ENCODE results near the gene RNH1. TPM values are rescaled to one million over a fixed set of nuclear protein-coding genes. Genes with fewer than 3 reads are reported as not detected.
A peak's percentile ranks its signal among the peaks of the same experiment; 100 is the strongest.

Gene RNH1
- total RNA-seq, 1 experiment from 2014 or later: 59.0 TPM

DNA sequence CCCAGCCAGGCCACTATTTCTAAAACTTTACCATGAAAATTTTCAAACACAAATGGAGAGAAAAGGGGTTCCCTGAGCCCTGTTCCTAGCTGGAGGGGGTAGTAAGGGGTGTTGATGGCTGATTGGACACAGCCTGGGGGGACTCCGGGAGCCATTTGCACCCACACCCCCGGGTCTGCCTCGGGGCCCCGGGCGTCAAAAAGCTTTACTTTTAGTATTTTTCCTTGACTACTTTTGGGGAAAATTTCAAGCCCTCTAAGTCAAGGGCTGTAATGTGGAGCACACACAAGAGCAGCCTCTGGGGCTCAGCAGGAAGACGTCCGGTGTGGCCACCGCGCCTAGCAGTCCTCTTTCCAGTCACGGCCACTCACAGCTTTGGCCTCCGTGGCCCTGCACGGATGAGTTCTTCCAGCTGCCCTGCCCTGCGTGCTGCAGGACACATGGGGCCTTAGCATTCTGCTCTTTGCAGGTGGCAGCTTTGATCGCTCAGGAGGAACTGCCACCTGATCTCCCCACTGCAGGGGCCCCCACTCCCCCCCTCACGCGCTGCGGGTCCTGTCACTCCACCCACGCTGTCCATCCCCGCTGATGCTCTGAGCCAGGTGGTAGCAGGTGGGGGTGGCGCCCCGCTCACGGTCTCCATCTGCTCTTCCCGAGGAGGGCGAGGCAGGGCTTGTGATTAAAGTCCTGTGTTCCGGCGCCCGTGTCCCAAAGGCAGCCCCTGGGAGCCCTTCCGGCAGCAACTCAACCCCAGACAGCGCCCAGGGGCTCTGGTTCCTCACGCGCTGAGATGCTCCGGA lies 14.4 kb downstream of the RNH1 start:
- Mint-ChIP-seq H3K27me3 (ENCODE audit: low read depth) (peaks cover under 1% of the 10 kb centered on the region; the same call in 1 of the 2 replicates), H3K36me3 (peaks cover 32% of the 10 kb centered on the region), H3K4me3 (no peak overlapping the region), H3K27ac (0 out of 2 replicates have a peak overlapping the region, but pooled peaks have one; percentile 72), H3K9me3 (peaks cover 11% of the 10 kb centered on the region), H3K4me1 (no peaks in the 10 kb centered on the region)
- TF ChIP-seq NFATC4 (CRISPR knock-in tag; IDR thresholded peaks at IDR 0.05) (no peak), TP53 (CRISPR knock-in tag; IDR thresholded peaks at IDR 0.05) (no peak), E2F4 (CRISPR knock-in tag; IDR thresholded peaks at IDR 0.05; ENCODE audit: borderline replicate concordance, low read depth) (no peak), ZNF121 (CRISPR knock-in tag; IDR thresholded peaks at IDR 0.05) (no peak), MXD4 (CRISPR knock-in tag; IDR thresholded peaks at IDR 0.05; ENCODE audit: borderline replicate concordance) (no peak), CREM (CRISPR knock-in tag; IDR thresholded peaks at IDR 0.05) (no peak)
- CTCF ChIA-PET: interaction anchor here (1.0 to 1.4 kb wide), 2 partner anchors 11 to 26 kb away, joined by 3 to 6 read pairs; no protein-coding TSS in a partner anchor
- DNase-seq (ENCODE audit: low spot score) (no peak), ATAC-seq (no peak)
- POLR2A ChIA-PET: no interaction called here

- Mint-ChIP-seq H3K27me3 (ENCODE audit: low read depth) (no peaks in the 10 kb centered on the region), H3K9me3 (no peaks in the 10 kb centered on the region), H3K4me3 (no peak overlapping the region), H3K4me1 (no peaks in the 10 kb centered on the region), H3K36me3 (peaks cover 20% of the 10 kb centered on the region), H3K27ac (no peak overlapping the region)
- DNase-seq (ENCODE audit: low spot score) (no peak), ATAC-seq (no peak)
- no peak for TF ChIP-seq ARID4B (CRISPR knock-in tag; IDR thresholded peaks at IDR 0.05; ENCODE audit: borderline replicate concordance)
- no peak for TF ChIP-seq HMGA2 (CRISPR knock-in tag; IDR thresholded peaks at IDR 0.05)
- no peak for TF ChIP-seq NFATC4 (CRISPR knock-in tag; IDR thresholded peaks at IDR 0.05)
- TF ChIP-seq ZNF396 (CRISPR knock-in tag; IDR thresholded peaks at IDR 0.05; ENCODE audit: borderline replicate concordance): no peak
- TF ChIP-seq ZNF232 (CRISPR knock-in tag; IDR thresholded peaks at IDR 0.05): no peak
- no peak for TF ChIP-seq NR1H2 (CRISPR knock-in tag; IDR thresholded peaks at IDR 0.05)
- no peak for TF ChIP-seq NFE2L1 (CRISPR knock-in tag; IDR thresholded peaks at IDR 0.05)
- no peak for TF ChIP-seq PRRX2 (CRISPR knock-in tag; IDR thresholded peaks at IDR 0.05)
- TF ChIP-seq CBFB (CRISPR knock-in tag; IDR thresholded peaks at IDR 0.05; ENCODE audit: low read depth): no peak
- no peak for TF ChIP-seq ZNF317 (CRISPR knock-in tag; IDR thresholded peaks at IDR 0.05; ENCODE audit: borderline replicate concordance, low read depth)
- TF ChIP-seq, protein P1, sequence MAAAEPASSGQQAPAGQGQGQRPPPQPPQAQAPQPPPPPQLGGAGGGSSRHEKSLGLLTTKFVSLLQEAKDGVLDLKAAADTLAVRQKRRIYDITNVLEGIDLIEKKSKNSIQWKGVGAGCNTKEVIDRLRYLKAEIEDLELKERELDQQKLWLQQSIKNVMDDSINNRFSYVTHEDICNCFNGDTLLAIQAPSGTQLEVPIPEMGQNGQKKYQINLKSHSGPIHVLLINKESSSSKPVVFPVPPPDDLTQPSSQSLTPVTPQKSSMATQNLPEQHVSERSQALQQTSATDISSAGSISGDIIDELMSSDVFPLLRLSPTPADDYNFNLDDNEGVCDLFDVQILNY (CRISPR knock-in tag; IDR thresholded peaks at IDR 0.05): no peak
- POLR2A ChIA-PET: no interaction called here
- CTCF ChIA-PET: no interaction called here
Measured at GRCh38 chr11:491358-491757, 15.7 kb downstream of the RNH1 start.

DNA sequence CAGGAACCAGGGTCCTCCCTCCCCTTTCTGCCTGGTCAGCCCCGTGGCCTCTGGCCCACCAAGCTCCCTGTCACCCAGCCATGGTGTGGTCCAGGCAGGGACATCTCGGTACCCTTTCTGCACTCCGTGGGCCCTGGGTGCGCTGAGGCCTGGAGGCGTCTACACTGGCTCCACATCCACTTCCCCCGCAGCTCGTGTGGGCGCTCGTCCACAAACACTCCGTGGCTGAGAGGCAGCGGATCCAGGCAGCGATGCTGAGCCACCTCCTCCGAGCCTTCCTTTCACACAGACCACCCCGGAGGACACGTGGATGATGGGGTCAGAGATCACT lies 16.1 kb downstream of the RNH1 start:
- H3K27me3 Mint-ChIP-seq (ENCODE audit: low read depth): no peaks in the 10 kb centered on the region
- no peaks in the 10 kb centered on the region for H3K9me3 Mint-ChIP-seq
- no peak overlapping the region for H3K4me3 Mint-ChIP-seq
- DNase-seq (ENCODE audit: low spot score) (no peak), ATAC-seq (no peak)
- CTCF ChIA-PET: no interaction called here
- H3K4me1 Mint-ChIP-seq: no peaks in the 10 kb centered on the region
- H3K27ac Mint-ChIP-seq: no peak overlapping the region
- POLR2A ChIA-PET: no interaction called here
- peaks cover 15% of the 10 kb centered on the region for H3K36me3 Mint-ChIP-seq
- no peak for TF ChIP-seq ARID4B (CRISPR knock-in tag; IDR thresholded peaks at IDR 0.05; ENCODE audit: borderline replicate concordance)
- TF ChIP-seq, protein P2, sequence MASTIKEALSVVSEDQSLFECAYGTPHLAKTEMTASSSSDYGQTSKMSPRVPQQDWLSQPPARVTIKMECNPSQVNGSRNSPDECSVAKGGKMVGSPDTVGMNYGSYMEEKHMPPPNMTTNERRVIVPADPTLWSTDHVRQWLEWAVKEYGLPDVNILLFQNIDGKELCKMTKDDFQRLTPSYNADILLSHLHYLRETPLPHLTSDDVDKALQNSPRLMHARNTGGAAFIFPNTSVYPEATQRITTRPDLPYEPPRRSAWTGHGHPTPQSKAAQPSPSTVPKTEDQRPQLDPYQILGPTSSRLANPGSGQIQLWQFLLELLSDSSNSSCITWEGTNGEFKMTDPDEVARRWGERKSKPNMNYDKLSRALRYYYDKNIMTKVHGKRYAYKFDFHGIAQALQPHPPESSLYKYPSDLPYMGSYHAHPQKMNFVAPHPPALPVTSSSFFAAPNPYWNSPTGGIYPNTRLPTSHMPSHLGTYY (CRISPR knock-in tag; IDR thresholded peaks at IDR 0.05): no peak
